ENCODE measurements around the gene TNFAIP8L2.

TNFAIP8L2 gene

DNA sequence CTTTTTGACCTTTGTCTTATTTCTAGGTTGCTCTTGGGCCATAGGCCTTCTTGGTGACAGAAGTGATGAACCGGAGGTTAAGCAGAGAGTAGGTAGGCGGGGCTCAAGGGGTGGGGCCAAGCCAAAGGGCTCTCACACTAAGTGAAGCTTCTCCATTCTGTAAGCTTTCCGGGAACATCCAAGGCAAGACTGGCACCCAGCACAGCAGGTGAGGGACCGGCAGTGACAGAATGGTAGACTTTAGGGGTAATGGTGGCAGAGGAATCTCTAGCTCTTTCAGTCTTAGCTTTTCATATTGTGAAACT is at the start of gene TNFAIP8L2:
Gene TNFAIP8L2 (plus strand): TSS at position 135 of the 305 bp plus-strand sequence. CDS start 2,049 bp downstream, outside the sequence.
- in situ Hi-C loops (cut with MboI; ENCODE audit: low sequenced_read_pairs), result loop anchor here (5.0 kb wide), 1 partner anchor 64 kb away; no protein-coding TSS in a partner anchor
- peak in 1 of 2 experiments; percentile 31 for DNase-seq (ENCODE audit: low spot score in 2 of 2)
- no peaks in the 10 kb centered on the region for H3K4me1 ChIP-seq
- no peaks in the 10 kb centered on the region for H3K9me3 ChIP-seq
- no peak within 1 kb of the TSS for H3K4me3 ChIP-seq
- no peaks in the 10 kb centered on the region for H3K27me3 ChIP-seq (ENCODE audit: low read depth)
- H3K36me3 ChIP-seq (replicated peaks), result peaks cover 8% of the 10 kb centered on the region

DNA sequence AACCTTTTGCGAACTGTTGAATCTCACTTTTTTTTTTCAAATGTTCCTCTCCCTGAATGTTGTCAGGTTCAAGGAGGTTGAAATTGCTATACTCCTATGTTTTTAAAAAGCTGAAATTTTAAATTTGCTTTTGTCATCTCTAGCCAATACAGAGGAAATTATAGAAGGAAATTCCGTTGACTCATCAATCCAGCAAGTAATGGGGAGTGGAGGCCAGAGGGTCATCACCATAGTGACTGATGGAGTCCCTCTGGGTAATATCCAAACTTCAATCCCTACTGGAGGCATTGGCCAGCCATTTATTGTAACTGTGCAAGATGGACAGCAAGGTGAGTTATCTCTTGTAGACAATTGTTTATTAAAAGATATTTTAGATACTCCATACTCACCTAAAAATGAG is 49.6 kb upstream of the TNFAIP8L2 start:
- no peak overlapping the region for H3K4me3 ChIP-seq
- in situ Hi-C loops (cut with MboI; ENCODE audit: low sequenced_read_pairs), result no loop called here
- no peaks in the 10 kb centered on the region for H3K4me1 ChIP-seq
- H3K36me3 ChIP-seq (replicated peaks), result no peaks in the 10 kb centered on the region
- H3K27me3 ChIP-seq (ENCODE audit: low read depth), result no peaks in the 10 kb centered on the region
- H3K9me3 ChIP-seq, result no peaks in the 10 kb centered on the region
- no peak for DNase-seq (ENCODE audit: low spot score in 2 of 2)

DNA sequence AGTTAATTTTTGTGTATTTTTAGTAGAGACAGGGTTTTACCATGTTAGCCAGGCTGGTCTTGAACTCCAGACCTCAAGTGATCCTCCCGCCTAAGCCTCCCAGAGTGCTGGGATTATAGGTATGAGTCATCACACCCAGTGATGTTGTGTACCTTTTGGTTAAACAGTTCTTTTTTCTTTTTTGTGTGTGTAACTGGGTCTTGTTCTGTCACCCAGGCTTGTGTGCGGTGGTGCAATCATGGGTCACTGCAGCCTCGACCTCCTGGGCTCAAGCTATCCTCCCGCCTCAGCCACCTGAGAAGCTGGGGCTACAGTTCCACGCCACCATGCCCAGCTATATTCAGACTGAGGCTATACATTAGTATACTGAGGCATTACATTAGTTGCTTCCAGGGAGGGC is 48.1 kb upstream of the TNFAIP8L2 start:
- Histone ChIP-seq H3K36me3 (replicated peaks) (no peaks in the 10 kb centered on the region), H3K27me3 (ENCODE audit: low read depth) (no peaks in the 10 kb centered on the region), H3K9me3 (no peaks in the 10 kb centered on the region), H3K4me1 (no peaks in the 10 kb centered on the region), H3K4me3 (no peak overlapping the region)
- in situ Hi-C loops (cut with MboI; ENCODE audit: low sequenced_read_pairs), result no loop called here
- no peak for DNase-seq (ENCODE audit: low spot score in 2 of 2)

DNA sequence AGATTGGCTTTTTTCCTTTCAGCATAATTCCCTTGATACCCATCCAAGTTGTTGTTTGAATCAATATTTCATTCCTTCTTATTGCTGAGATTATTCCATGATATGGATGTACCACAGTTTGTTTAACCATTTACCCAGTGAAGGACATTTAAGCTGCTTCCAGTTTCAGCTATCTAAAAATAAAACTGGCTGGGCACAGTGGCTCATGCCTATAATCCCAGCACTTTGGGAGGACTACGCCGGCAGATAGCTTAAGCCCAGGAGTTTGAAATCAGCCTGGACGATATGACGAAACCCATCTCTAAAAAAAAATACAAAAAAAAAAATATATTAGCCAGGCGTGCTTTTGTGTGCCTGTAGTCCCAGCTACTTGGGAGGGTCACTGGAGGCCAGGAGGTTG is 42.6 kb upstream of the TNFAIP8L2 start:
- Histone ChIP-seq H3K4me1 (no peaks in the 10 kb centered on the region), H3K36me3 (replicated peaks) (no peaks in the 10 kb centered on the region), H3K27me3 (ENCODE audit: low read depth) (no peaks in the 10 kb centered on the region), H3K4me3 (no peak overlapping the region), H3K9me3 (no peaks in the 10 kb centered on the region)
- in situ Hi-C loops (cut with MboI; ENCODE audit: low sequenced_read_pairs), result no loop called here
- no peak for DNase-seq (ENCODE audit: low spot score in 2 of 2)

DNA sequence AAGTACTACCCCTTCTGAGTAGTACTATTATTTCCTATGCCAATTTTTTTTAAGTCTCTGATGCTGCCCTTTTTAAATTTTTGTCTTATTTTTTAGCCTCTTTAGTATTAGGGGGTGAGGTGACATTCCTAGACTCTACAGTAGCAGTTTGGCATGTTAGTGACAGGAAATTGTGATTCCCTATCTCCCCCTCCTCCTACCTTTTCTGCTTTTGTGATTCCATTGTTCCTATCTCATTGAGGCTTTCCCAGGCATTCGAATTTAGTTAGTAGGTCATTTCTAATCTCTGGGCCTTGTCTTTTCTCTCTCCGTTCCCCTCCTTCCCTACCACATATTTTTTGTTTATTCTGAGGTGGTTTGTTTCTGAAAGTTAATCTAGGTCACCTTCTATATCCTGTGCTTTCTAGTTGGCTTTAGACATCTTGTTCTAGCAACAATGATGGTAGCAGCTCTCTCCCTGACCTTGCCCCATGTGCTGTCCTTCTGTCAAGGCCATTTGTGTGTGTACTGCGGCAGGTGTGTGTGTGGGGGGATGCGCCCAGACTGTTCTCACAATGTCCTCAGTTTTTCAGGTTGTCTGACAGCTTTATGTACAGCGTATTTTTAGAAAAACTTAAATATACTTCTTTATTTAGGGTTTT is 31.6 kb upstream of the TNFAIP8L2 start:
- no peaks in the 10 kb centered on the region for H3K36me3 ChIP-seq (replicated peaks)
- H3K4me3 ChIP-seq, result no peak overlapping the region
- peaks cover 9% of the 10 kb centered on the region; the same call in 1 of the 2 replicates for H3K4me1 ChIP-seq
- in situ Hi-C loops (cut with MboI; ENCODE audit: low sequenced_read_pairs), result no loop called here
- DNase-seq (ENCODE audit: low spot score in 2 of 2), result no peak
- H3K27me3 ChIP-seq (ENCODE audit: low read depth), result no peaks in the 10 kb centered on the region
- no peaks in the 10 kb centered on the region for H3K9me3 ChIP-seq

DNA sequence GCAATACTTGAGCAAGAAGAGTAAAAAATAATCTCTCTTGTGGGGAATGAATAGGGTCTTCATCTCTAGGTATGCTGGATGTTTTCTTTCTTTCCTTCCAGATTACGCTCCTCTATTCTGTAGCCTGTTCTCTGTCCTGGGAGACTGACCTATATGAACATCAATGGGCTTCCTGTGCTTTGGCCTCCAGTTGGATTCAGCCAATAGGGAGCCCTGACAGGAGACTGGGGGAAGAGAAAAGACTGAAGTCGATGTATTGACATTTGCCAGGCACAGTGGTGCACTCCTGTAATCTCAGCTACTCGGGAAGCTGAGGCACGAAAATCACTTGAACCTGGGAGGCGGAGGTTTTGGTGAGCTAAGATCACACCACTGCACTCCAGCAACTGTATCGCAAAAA is 27.6 kb upstream of the TNFAIP8L2 start:
- DNase-seq (ENCODE audit: low spot score in 2 of 2), result no peak
- in situ Hi-C loops (cut with MboI; ENCODE audit: low sequenced_read_pairs), result no loop called here
- Histone ChIP-seq H3K36me3 (replicated peaks) (no peaks in the 10 kb centered on the region), H3K4me1 (peaks cover 9% of the 10 kb centered on the region; the same call in 1 of the 2 replicates), H3K9me3 (no peaks in the 10 kb centered on the region), H3K27me3 (ENCODE audit: low read depth) (no peaks in the 10 kb centered on the region), H3K4me3 (no peak overlapping the region)

DNA sequence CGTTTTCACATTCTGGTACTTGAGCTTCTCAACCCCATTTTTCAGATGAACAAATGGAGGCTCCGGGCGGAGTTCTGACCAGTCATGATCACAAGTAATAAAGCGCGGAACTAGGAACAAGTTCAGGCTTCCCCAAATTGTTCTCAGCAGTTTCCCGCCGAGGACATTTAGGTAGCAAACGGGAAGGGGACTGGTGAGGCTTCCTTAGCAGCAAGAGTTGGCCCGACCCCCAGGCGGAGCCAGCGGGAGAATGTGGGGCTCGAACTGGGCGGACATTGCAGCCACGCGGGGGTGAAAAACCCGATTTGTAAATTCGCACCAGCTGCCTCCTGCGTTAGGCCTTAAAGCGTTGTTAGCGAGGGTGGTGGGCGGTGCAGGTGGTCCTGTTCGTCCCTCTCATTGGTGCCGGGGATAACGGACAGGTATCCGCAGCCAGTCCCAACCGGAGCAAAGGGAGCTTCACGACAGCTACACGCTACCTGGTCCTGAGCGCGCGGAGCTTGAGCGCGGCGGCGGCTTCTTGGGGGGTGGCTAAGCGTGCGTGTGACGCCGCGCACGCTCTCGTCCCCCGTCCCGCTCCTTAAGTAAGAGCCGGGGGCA is 25.4 kb upstream of the TNFAIP8L2 start:
- H3K4me1 ChIP-seq, result peaks cover 9% of the 10 kb centered on the region; the same call in 1 of the 2 replicates
- no peaks in the 10 kb centered on the region for H3K27me3 ChIP-seq (ENCODE audit: low read depth)
- H3K4me3 ChIP-seq, result no peak overlapping the region
- in situ Hi-C loops (cut with MboI; ENCODE audit: low sequenced_read_pairs), result no loop called here
- no peaks in the 10 kb centered on the region for H3K36me3 ChIP-seq (replicated peaks)
- no peak for DNase-seq (ENCODE audit: low spot score in 2 of 2)
- H3K9me3 ChIP-seq, result no peaks in the 10 kb centered on the region

DNA sequence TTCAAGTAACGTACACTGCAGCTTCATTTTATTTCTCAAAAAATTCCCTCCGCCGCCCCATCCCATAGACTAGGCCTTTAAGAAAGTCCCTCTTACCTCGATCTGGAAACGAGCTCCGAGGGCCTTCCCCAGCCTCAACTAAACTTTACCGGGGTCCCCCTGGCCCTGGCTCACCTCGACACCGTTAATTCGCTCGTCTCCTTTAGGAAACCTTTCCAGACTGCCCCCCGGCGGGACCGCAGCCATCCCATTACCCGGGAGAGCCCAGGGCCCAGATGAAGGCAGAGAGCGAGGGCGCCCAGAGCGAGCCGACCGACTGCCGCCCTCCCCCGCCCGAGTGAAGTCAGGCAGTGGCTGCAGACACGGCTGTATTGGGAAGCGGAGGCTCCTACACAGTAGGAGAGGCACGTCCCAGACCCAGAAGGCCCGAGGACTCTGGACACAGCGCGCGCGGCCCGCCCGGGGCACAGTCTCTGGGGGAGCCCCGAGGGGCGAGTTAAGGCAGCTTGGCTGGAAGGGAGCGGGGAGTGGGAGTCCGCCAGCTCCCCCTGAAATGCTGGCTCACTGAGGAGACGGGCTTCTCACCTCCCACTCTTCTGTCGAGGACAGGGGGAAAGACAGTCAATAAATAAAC is 24.6 kb upstream of the TNFAIP8L2 start:
- peaks cover 9% of the 10 kb centered on the region; the same call in 1 of the 2 replicates for H3K4me1 ChIP-seq
- H3K9me3 ChIP-seq, result no peaks in the 10 kb centered on the region
- no peak for DNase-seq (ENCODE audit: low spot score in 2 of 2)
- no peaks in the 10 kb centered on the region for H3K27me3 ChIP-seq (ENCODE audit: low read depth)
- in situ Hi-C loops (cut with MboI; ENCODE audit: low sequenced_read_pairs), result no loop called here
- H3K36me3 ChIP-seq (replicated peaks), result no peaks in the 10 kb centered on the region
- no peak overlapping the region for H3K4me3 ChIP-seq

DNA sequence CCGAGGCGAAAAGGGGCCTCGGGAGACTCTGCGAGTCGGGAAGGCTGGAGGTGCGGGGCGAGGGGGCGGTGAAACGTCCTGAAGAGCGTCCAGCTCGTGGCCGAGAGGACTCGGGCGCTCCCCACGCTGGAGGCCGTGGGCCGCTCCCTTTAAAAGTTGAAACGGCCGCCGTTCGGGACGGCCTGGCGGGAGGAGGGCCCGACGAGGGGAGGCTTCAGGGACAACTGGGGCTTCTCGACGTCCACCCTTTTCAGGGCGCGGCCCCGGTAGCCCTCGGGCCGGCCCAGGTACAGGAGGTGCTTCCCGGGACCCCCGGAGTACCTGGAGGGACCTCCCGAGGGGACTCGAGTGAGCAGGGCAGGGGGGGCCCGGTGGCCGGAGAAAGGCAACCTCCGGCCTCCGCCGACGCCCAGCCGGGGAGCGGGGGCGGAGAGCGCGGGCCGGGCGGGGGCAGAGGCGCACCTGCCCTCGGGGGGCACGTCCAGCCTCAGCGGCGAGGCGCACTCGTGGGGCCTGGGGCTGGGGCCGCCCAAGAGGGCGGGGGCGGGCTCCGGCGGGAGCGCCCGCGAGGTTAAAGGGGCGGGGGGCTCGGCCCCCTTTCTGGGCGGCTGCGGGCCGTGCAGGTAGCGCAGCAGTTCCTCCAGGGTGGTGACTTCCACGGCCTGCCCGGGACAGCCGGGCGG is 24.0 kb upstream of the TNFAIP8L2 start:
- Histone ChIP-seq H3K27me3 (ENCODE audit: low read depth) (no peaks in the 10 kb centered on the region), H3K36me3 (replicated peaks) (no peaks in the 10 kb centered on the region), H3K9me3 (no peaks in the 10 kb centered on the region), H3K4me3 (no peak overlapping the region), H3K4me1 (0 out of 2 replicates have a peak, but pooled peaks cover 6% of the 10 kb centered on the region)
- DNase-seq (ENCODE audit: low spot score in 2 of 2), result no peak
- in situ Hi-C loops (cut with MboI; ENCODE audit: low sequenced_read_pairs), result no loop called here

DNA sequence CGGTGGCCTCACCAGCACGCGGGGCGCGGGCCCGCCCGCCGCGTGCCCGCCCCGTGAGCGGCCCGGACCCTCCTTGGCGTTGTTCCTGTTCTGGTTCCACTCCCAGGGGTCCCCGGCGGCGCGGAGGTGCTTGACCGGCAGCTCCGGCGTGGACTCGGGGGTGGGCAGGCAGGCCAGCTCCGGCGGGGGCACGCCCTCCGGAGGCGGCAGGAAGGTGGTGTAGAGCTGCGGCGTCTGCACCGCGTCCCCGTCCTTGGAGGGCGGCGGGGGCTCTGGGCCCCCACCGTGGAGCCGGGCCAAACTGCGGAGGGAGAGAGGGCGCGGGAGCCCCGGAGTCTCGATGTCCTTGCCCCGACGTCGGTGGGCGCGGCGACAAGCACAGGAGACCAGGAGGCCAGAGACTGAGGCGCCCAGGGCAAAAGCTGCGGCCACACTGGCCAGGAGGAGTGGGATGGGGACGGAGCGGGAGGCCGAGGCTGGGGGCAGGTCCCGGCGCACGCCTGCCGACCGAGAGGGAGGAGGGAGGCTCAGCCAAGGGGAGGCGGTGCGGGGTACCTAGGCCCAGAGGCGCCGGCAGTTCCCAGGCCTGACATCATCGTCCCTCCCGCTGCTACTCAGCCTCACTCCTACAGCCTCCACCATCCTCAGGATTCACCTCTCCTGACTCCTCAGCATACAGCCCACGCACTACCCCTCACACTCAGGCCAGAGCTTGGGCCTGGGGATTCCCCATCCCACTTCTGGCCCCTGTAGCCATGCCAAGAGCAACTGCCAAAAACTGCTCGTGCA is 23.2 kb upstream of the TNFAIP8L2 start:
- no peak overlapping the region for H3K4me3 ChIP-seq
- no peaks in the 10 kb centered on the region for H3K27me3 ChIP-seq (ENCODE audit: low read depth)
- no peaks in the 10 kb centered on the region for H3K36me3 ChIP-seq (replicated peaks)
- in situ Hi-C loops (cut with MboI; ENCODE audit: low sequenced_read_pairs), result no loop called here
- H3K9me3 ChIP-seq, result no peaks in the 10 kb centered on the region
- no peak for DNase-seq (ENCODE audit: low spot score in 2 of 2)
- H3K4me1 ChIP-seq, result no peaks in the 10 kb centered on the region

DNA sequence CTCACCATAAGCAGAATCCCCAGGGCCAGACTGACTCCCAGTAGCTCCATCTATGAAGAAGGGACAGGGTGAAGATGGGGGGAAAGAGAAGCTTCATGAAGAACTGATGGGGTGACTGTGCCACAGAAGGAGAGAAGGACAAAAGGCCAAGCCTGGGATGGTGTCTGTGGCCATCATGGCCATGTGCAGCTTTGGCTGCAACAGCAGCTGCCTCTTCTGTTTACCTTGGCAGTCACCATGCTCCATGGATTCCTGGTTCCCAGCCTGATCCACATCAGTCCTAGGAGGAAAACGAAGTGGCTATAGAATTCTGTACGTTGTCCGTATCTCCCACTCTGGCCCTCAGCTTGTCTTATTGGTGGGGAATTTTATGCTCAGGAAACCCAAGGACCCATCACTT is 22.1 kb upstream of the TNFAIP8L2 start:
- in situ Hi-C loops (cut with MboI; ENCODE audit: low sequenced_read_pairs), result no loop called here
- Histone ChIP-seq H3K9me3 (no peaks in the 10 kb centered on the region), H3K4me1 (no peaks in the 10 kb centered on the region), H3K4me3 (no peak overlapping the region), H3K36me3 (replicated peaks) (no peaks in the 10 kb centered on the region), H3K27me3 (ENCODE audit: low read depth) (no peaks in the 10 kb centered on the region)
- no peak for DNase-seq (ENCODE audit: low spot score in 2 of 2)

DNA sequence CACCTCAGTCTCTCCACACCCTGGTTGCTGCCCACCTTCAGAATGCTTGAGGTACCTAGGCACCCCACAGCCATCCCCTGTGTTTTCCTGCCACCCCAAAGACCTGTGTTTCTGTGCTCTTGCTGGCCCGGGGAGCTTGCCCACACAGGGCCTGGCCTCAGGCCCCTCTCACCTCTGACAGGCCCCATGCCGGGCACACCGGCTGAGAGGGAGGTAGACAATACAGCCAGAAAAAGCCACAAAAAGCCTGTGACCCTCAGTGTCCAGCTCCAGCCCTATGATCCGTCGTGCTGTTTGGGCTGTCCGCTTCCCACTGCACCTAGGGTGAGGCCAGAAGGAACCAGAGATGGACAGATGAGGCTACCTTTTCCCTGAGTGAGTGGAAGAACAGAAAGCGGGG is 21.5 kb upstream of the TNFAIP8L2 start:
- H3K36me3 ChIP-seq (replicated peaks), result no peaks in the 10 kb centered on the region
- H3K27me3 ChIP-seq (ENCODE audit: low read depth), result no peaks in the 10 kb centered on the region
- no peaks in the 10 kb centered on the region for H3K4me1 ChIP-seq
- no peak for DNase-seq (ENCODE audit: low spot score in 2 of 2)
- in situ Hi-C loops (cut with MboI; ENCODE audit: low sequenced_read_pairs), result no loop called here
- no peaks in the 10 kb centered on the region for H3K9me3 ChIP-seq
- H3K4me3 ChIP-seq, result no peak overlapping the region
